ENCODE measurements around the gene ARPC4. TPM values are rescaled to one million over a fixed set of nuclear protein-coding genes. Genes with fewer than 3 reads are reported as not detected.

Gene ARPC4
- total RNA-seq, 1 experiment from 2014 or later = 143 TPM

- TF ChIP-seq TP53 (CRISPR knock-in tag; IDR thresholded peaks at IDR 0.05) (no peak), HMGA2 (CRISPR knock-in tag; IDR thresholded peaks at IDR 0.05) (no peak), ZBTB43 (CRISPR knock-in tag; IDR thresholded peaks at IDR 0.05) (no peak), ZNF532 (CRISPR knock-in tag; IDR thresholded peaks at IDR 0.05; ENCODE audit: borderline replicate concordance) (no peak), NFE2L1 (CRISPR knock-in tag; IDR thresholded peaks at IDR 0.05) (no peak), RELA (CRISPR knock-in tag; IDR thresholded peaks at IDR 0.05; ENCODE audit: borderline replicate concordance) (no peak), SP1 (CRISPR knock-in tag; conservative IDR thresholded peaks at IDR 0.05) (no peak), ESRRA (CRISPR knock-in tag; IDR thresholded peaks at IDR 0.05; ENCODE audit: borderline replicate concordance) (no peak), TEAD4 (CRISPR knock-in tag; IDR thresholded peaks at IDR 0.05) (no peak), ZBTB21 (CRISPR knock-in tag; IDR thresholded peaks at IDR 0.05; ENCODE audit: borderline replicate concordance) (no peak), PRRX2 (CRISPR knock-in tag; IDR thresholded peaks at IDR 0.05) (no peak), SMAD3 (CRISPR knock-in tag; IDR thresholded peaks at IDR 0.05; ENCODE audit: borderline replicate concordance) (no peak), MXD4 (CRISPR knock-in tag; IDR thresholded peaks at IDR 0.05; ENCODE audit: borderline replicate concordance) (no peak), FOXP1 (CRISPR knock-in tag; IDR thresholded peaks at IDR 0.05; ENCODE audit: borderline replicate concordance) (no peak)
- CTCF ChIA-PET = interaction anchor here (0.6 kb wide), 1 partner anchor 48 kb away, joined by 4 read pairs; no protein-coding TSS in a partner anchor
- Mint-ChIP-seq H3K9me3 (no peaks in the 10 kb centered on the region), H3K27me3 (ENCODE audit: low read depth) (no peaks in the 10 kb centered on the region), H3K4me1 (no peaks in the 10 kb centered on the region), H3K36me3 (peaks cover 73% of the 10 kb centered on the region), H3K4me3 (no peak overlapping the region), H3K27ac (no peak overlapping the region)
- ATAC-seq (peak; percentile 48; the same call in 1 of the 2 replicates), DNase-seq (ENCODE audit: low spot score) (no peak)
- POLR2A ChIA-PET = no interaction called here
These were observed 7.6 kb downstream of the ARPC4 start for GRCh38 chr3:9800529-9800928.

- no peaks in the 10 kb centered on the region for H3K27me3 Mint-ChIP-seq (ENCODE audit: low read depth)
- 0 out of 2 replicates have a peak, but pooled peaks cover 2% of the 10 kb centered on the region for H3K4me1 Mint-ChIP-seq
- DNase-seq (ENCODE audit: low spot score) (no peak), ATAC-seq (no peak)
- H3K36me3 Mint-ChIP-seq = peaks cover 56% of the 10 kb centered on the region
- H3K4me3 Mint-ChIP-seq = no peak overlapping the region
- ChIA-PET CTCF (no interaction called here), POLR2A (interaction anchor here (0.5 to 1.3 kb wide), 2 partner anchors 11 to 444 kb away, joined by 4 to 6 read pairs; partner anchors contain the start of genes ARPC4 and TADA3)
- H3K9me3 Mint-ChIP-seq = no peaks in the 10 kb centered on the region
- H3K27ac Mint-ChIP-seq = no peak overlapping the region
- no peak for TF ChIP-seq MXD4 (CRISPR knock-in tag; IDR thresholded peaks at IDR 0.05; ENCODE audit: borderline replicate concordance)
- TF ChIP-seq GRHL2 (CRISPR knock-in tag; IDR thresholded peaks at IDR 0.05; ENCODE audit: insufficient replicate concordance, severe bottlenecking) = no peak
- TF ChIP-seq ZNF532 (CRISPR knock-in tag; IDR thresholded peaks at IDR 0.05; ENCODE audit: borderline replicate concordance) = no peak
- TF ChIP-seq PRDM15 (CRISPR knock-in tag; IDR thresholded peaks at IDR 0.05) = no peak
- no peak for TF ChIP-seq IRF1 (CRISPR knock-in tag; IDR thresholded peaks at IDR 0.05)
- no peak for TF ChIP-seq RORB (CRISPR knock-in tag; IDR thresholded peaks at IDR 0.05)
- TF ChIP-seq SMAD4 (CRISPR knock-in tag; IDR thresholded peaks at IDR 0.05) = no peak
- no peak for TF ChIP-seq ZNF416 (CRISPR knock-in tag; IDR thresholded peaks at IDR 0.05)
These were observed 10.6 kb downstream of the ARPC4 start for GRCh38 chr3:9803494-9803893.

Data from WTC11 (cell line).